NCI-H2227 (cell line): ENCODE results near the gene INTS15.

Experiments used
- DNase-seq: peaks from one replicate; lab custom pipeline; 2025; ENCODE audit not compliant: unreplicated experiment; lab: John Stamatoyannopoulos, UW

INTS15 gene

DNA sequence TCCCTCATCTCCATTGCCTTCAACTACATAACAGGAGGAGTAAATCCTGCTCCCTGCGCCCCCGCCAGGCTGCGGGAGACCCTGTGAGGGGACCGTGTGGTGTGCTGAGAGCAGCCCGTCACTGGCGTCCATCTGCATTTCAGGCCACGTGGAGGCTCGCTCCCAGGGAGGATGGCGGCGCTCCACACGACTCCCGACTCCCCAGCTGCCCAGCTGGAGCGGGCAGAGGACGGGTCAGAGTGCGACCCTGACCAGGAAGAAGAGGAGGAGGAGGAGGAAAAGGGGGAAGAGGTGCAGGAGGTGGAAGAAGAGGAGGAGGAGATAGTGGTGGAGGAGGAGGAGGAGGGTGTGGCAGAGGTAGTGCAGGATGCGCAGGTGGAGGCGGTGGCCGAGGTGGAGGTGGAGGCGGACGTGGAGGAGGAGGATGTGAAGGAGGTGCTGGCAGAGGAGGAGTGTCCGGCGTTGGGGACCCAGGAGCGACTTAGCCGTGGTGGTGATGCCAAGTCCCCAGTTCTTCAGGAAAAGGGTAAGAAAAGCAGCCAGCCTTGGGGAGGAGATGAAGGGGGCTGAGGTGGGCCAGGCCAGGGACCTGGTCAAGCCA is 52.5 kb downstream of the INTS15 start:
- no peak for DNase-seq

DNA sequence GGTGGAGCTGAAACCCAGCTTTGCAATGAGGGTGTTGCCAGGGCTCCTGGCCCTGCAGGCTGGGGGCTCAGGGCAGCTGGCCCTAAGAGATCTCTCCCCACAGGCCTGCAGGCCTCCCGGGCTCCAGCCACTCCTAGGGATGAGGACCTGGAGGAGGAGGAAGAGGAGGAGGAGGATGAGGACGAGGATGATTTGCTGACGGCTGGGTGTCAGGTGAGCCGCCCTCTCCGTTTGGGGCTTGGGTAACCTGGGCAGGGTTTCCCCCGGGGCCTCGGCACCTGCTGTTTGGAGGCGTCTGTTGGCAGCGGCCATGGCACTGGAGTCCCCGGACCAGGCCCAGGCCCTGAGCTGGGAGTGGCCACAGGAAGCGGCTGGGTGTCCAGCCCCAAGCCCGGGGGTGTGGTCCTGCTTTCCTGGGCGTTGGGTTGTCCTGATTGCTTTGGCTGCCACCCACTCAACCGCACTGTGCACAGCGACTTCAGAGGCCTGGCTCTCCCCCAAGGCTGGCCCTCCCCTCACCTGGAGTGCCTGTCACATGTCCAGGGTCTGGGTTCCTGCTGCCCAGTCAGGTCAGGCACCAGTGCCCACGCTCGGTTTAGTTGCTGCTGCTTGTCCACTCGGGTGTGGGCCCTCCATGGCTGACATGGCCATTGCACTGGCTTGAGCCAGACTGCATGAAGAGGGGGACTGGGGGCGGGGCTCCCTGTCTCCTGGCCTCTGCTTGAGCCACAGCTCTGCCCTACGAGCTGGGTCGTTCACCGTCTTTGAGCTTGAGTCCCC is 53.2 kb downstream of the INTS15 start:
- no peak for DNase-seq

- no peak for DNase-seq
Observed at GRCh38 chr7:6643915-6644625, 54.2 kb downstream of the INTS15 start.

GRCh38 chr7:6644728-6645127 is 54.9 kb downstream of the INTS15 start:
- no peak for DNase-seq

DNA sequence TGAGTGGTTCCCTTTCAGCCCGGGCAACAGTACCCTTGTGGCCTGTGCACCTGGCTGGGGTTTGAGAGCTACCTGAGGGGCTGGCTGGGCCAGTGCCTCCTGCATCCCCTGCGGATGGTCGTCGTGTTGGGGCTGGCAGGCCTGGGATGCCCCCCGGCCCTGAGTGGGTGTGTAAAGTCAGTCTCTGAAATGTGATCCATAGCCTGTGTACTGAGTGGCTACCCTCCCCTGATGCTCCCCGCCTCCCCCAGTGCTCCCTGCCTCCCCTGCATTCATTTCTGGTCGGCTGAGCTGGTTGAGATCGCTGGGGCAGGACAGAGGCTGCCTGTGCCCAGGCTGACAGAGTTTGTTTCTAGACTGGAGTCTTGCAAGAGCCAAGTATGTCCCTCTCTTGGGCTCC is 56.6 kb downstream of the INTS15 start:
- no peak for DNase-seq

GRCh38 chr7:6647080-6647479 is 57.3 kb downstream of the INTS15 start:
- DNase-seq, result no peak

DNA sequence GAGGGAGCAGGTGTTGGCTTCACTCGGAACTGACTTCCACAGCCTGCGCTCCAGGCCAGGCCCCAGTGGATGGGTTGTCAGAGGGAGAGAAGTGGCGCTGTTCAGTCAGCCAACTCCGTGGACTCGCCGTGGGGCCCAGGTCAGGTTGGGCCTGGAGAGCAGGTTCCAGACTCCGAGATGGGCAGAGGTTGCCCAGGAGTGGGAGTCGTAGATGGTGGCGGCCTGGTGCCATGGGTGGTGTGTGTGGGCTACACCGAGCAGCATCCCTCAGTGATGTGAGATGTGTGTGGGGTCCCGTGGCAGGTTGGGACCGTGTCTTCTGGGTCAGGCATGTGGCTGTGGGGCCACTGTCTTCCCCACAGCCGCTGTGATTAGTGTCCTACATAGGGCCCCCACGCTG is 57.7 kb downstream of the INTS15 start:
- no peak for DNase-seq

GRCh38 chr7:6648066-6648814 is 58.4 kb downstream of the INTS15 start:
- no peak for DNase-seq

DNA sequence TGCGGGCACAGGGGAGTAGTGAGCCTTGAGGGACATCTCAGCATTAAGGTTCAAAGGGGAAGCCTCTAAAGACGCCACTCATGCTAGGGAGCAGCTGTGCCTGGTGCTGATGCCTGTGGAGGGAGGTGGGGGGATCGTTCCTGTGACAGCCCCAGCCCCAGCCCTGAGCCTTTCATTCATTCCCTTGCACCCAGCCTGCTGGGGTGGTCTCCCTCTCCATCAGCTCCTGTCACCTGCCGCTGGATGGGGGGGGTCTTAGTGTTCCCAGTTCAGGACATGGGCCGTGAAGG is 58.9 kb downstream of the INTS15 start:
- no peak for DNase-seq

GRCh38 chr7:6649241-6649961 is 59.6 kb downstream of the INTS15 start:
- no peak for DNase-seq

DNA sequence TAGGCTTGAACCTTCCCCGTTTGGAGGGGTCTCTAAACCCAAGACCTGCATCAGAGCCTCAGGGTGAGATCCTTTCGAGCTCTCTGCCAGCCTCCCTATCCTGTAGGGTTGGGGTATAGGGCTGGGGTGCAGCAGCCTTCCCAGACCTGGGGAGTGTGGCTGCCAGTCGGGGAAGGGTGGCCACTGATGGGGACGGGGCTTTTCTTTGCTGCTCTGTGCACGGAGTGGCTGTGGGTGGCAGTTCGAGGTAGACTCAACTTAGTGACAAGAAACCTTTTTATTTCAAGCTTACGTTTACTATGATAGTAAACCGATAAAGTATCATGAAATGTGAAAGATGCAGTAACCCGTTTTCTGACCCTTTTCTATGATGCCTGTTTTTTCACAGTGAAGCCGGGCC is 60.3 kb downstream of the INTS15 start:
- DNase-seq, result no peak

GRCh38 chr7:6650521-6651011 is 60.7 kb downstream of the INTS15 start:
- DNase-seq, result no peak

GRCh38 chr7:6651851-6652445 is 62.1 kb downstream of the INTS15 start:
- DNase-seq, result no peak

DNA sequence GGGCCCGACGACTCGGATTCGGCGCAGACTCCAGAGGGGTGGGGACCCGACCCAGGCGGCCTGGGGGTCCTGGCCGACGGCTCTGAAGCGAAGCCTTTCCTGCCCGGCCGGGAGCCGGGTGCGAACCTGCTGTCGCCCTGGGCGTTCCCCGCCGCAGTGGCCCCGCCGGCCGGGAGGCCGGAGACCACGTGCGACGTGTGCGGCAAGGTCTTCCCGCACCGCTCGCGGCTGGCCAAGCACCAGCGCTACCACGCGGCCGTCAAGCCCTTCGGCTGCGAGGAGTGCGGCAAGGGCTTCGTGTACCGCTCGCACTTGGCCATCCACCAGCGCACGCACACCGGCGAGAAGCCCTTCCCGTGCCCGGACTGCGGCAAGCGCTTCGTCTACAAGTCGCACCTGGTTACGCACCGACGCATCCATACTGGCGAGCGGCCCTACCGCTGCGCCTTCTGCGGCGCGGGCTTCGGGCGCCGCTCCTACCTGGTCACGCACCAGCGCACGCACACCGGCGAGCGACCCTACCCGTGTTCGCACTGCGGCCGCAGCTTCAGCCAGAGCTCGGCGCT is 62.7 kb downstream of the INTS15 start:
- DNase-seq, result no peak

DNA sequence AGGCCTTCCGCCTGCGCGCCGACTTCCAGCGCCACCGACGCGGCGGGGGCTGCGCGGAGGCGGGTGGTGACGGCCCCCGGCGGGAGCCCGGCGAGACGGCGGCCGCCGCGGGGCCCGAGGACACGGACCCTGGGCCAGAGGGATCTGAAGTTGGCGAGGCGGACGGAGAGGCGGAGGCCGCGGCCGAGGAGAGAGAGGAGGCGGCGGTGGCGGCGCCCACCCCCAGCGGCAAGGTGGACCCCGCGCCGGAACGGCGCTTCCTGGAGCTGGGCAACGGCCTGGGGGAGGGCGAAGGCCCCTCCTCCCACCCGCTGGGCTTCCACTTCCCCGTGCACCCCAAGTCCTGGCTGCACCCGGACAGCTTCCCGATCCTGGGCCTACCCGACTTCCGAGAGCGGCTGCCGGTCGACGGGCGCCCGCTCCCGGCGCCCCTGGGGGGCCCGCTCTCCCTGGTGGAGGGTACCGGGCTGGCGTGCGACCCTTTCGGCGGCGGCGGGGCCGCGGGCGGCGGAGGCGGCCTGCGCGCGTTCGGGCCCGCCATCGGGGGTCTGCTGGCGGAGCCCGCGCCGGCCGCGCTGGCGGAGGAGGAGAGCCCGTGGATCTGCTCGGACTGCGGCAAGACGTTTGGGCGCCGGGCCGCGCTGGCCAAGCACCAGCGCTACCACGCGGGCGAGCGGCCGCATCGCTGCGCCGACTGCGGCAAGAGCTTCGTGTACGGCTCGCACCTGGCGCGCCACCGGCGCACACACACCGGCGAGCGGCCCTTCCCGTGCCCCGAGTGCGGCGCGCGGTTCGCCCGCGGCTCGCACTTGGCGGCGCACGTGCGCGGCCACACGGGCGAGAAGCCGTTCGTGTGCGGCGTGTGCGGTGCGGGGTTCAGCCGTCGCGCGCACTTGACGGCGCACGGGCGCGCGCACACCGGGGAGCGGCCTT is 63.5 kb downstream of the INTS15 start:
- no peak for DNase-seq

- DNase-seq, result no peak
Observed at GRCh38 chr7:6654113-6654841, 64.5 kb downstream of the INTS15 start.

- no peak for DNase-seq
Observed at GRCh38 chr7:6654842-6655610, 65.2 kb downstream of the INTS15 start.
